COLO829 (cell line): ENCODE measurements around the gene SYT2.

ENCODE experiments used
- DNase-seq: peaks from one replicate; pipeline ENCODE4 v3.0.0; 2012; ENCODE audit warnings: low spot score

Gene SYT2

DNA sequence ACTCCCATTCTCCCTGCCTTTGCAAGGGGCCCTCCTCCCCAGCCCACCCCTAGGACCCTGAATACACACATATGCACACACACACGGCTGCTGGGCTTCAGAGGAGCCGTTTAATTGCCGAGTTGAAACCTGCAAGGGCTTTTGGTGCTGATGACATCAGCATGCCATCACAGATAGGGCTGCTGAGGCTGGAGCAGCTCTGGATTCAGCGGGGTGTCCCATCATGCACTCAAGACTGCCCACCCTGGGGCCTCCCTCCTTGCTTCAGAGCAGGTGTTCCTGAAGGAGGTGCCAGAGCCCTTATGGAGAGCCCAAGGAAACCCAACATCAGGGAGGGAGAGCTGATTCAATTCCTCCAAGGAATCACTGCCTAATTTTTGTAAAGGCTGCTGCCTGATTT lies 5.7 kb downstream of the SYT2 start:
- DNase-seq, result no peak

DNA sequence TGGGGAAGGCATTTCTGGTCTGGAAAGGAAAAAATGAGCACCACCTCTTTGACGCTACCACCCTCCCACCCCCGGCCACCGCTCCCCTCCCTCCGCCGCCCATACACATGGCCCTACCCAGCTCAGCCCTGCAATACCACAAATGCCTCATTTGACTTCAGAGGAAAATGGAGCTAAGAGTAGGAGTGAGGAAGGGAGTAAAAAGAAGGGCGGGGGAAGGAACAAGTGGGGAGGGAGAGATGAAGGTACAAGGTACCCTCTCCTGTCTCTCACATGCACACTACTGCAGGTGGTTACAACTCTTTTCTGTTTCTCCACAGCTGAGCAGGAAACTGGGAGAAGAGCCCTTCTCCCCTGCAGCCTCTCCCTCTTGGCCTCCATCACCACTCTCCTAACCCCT lies 7.1 kb downstream of the SYT2 start:
- no peak for DNase-seq

DNA sequence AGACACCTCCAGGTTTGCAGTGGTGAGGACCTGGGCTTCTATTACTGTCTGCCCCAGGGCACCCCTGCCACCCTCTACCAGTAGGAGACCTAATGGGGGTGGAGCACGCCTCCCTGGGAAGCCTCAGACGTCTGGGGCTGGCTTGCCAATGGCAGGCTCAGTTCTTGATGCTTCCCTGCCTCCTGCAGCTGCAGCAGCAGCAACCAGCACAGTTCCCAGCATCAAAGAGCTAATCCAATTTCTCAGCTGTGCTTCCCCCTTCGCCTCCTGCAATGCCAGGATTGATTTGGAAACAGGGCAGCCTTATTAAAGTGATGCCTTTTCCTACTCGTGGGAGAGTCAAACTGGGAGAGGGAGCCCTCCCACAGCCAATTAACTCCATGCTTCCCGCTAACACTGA lies 8.2 kb downstream of the SYT2 start:
- DNase-seq, result no peak

DNA sequence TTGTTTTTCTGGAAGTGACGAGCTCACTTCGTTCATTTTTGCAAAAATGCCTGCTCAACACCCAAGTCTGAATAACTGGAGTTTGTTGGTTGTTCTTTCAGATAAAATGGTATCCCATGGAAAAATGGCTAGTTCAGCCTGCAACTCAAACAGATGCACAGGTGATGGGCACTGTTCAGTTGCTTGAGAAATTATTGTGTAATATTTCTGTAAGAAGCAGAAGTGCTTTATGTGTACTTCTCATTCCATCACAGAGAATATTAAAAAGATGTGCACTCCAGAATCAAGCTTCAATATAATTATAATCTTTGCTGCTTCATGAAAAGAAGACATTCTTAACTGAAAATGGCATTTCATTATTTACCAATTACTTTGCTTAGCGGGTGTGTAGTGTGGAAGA lies 9.1 kb downstream of the SYT2 start:
- no peak for DNase-seq

DNA sequence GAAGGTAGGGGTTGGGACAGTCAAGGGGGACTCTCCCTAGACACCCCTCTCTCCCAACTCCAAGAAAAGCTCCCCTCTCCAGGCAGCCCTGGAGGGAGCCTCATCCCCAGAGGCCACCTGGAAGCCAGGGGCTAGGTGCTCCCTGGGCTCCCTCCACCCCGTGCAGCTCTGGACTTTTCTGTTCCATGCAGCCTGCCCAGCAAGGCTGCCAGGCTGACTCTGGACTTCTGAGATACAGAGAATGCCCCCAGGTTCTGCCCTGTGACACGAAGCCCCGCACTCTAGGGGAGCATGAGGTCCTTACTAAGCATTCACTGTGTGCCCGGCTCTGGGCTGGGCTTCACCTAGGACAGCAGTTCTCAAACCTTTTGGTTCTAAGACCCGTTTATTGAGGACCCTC lies 10.2 kb downstream of the SYT2 start:
- DNase-seq, result no peak

DNA sequence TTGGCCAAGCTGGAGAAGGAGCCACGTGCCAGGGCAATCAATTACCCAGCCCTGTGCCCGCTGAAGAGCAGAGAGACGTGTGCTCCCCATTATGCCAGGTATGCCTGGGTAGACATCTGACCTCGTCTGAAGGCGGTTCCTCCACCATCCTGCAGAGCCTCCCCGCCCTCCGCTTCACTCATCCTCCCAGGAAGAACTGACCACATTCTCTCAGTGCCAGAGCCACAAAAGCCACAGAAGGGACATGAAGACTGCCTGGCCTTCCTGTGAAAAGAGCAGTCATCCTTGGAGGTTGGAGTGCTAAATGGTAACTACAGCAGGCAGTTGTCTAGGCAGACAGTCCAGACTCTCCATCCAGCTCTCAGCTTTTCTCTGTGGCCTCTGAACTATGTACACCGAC lies 12.0 kb downstream of the SYT2 start:
- no peak for DNase-seq

DNA sequence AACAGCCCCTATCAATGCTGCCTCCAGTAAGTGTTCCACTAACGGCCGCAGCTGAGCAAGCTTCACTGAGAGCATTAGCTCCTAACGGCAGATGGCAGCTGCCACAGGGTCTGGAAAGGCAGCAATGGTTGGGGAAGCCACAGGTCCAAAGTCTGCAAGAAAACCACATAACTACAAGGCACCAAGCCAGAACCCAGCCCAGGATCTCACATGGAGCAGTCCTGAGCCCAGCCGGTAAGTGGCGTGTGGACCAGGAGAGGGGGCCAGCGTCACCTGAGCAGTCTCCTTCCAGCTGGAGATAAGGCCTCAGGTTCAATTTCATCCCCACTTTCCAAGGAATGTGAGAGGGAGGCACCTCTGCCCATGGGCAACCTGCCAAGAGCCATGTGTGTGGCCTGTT lies 13.2 kb downstream of the SYT2 start:
- no peak for DNase-seq

DNA sequence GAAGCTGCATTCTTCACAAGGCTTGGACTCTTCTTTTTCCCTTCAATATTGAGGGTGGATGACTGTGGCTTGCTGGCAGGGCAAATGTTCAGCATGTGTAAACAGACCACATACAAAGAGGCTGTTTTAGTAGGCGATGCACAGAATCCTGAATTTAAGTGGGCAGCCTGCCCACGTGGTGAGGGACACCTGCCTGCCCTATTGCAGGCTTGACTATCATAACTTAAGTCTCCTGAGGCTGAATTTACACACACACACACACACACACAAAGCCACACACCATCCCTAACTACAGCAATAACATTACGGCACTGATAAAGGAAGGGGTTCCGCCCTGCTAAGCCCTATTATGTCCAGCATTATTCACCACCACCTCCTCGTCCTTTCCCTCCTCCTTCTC lies 15.9 kb downstream of the SYT2 start:
- no peak for DNase-seq

DNA sequence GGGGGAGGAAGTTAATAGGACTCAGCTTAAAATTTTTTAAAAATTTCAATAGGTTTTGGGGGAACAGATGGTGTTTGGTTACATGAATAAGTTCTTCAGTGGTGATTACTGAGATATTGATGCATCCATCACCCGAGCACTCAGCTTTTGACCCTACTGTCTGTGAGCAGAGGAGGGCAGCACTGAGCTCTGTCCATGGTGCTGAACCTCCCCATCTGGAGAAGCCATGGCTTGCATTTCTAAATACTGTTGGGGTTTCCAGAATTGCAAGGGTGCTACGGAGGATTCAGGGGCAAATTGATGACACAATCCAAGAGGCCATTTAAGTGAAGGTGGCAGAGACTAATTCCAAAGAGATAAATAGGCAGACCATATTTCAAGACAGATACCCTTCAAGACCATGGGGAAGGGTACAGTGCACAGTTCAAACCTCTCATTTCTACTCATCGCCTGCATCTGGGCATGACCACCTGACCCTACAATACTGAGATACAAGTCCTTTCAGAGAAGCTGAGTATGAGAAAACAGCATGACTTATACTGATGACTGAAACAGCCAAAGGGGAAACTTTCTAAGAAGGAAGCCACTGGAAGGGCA lies 17.2 kb downstream of the SYT2 start:
- DNase-seq, result peak; percentile 77

DNA sequence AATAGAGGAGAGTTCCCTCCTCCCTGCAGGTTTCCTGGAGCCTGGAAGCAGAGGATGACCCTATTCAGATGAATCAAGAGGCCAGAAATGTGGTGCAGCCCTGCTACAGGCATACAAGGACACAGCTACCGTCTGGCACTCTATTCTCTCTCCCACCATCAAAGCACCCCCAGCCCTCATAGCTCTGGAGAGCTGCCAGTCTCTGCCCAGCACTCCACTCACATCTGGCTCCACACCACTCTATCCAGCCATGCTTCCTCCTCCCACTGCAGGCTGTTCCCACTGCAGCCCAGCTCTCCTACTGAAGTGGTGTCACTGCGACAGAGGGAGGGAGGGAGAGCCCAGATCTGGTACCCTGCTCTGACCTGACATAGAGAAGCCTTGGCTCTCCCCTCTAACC lies 18.4 kb downstream of the SYT2 start:
- no peak for DNase-seq

DNA sequence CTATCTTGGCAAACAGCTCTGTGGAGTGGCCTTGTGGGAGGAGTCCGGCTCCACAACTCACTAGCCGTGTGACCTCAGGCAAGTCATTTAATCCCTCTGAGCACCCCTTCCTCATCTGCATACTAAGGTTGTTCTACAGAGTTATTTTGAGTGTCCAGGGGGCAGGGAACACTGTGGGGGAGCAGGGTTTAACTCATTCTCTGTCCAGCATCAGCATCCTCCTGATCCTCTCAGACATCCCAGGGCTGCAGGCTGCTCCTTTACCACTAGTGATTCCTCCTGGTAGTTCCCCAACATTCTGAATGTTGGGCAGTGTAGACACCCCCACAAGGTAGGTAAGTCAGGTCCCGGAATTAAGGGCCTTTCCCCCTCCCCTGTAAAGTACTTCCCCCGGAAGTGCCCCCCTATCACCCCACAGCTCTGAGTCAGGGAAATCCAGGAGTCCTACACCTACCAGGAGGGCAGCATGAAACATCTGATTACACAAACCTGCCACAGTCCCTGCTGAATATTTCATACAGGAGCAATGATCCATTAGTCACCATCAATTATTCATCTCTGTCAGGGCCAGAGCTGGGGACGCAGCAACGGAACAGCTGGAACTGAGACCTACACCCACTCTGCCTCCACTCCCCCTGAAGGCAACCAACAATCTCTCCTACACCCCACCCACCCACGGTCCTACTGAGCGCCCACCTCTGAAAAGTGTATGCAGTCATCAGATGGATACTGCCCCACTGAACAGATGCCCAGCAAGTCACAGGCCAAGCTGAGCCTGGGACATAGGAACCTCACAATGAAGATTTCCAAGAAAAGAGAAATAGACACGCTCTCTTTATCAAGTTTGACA lies 20.5 kb downstream of the SYT2 start:
- DNase-seq, result no peak

DNA sequence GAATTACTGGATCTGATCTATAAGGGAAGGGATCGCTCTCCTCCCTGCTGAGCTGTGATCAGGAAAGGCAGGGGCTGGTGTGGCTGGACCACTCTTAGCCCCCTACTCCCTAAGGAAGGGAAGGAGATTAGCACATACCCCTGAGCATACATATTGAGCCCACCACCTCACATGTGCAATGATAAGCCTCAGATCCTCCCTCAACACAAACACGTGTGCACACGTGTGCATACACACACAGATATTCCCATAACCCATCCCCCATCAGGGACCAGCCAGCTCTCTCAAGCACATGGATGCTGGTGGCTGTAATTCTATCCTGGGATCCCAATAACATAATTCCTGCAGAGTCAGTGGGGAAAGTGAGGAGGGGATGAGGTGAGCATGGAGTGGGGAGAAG lies 21.2 kb downstream of the SYT2 start:
- DNase-seq, result no peak

DNA sequence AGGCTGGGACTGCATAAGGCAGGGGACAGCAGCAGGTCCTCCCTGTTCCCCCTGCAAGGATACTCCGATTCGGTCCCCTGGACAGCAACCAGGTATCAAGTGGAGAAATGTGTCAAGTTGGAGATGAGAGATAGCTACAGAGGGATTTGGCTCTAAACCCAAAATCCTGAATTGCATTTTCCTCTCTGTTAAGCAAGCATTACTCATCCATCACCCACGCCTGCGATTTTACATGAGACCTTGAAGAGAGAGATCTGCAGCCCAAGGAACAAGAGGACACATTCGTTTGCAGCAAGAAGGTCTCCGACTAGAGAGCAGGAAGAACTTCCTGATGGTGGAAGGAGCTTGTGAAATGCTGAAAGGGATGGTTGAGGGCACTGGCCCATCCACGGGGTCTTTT lies 21.9 kb downstream of the SYT2 start:
- no peak for DNase-seq

DNA sequence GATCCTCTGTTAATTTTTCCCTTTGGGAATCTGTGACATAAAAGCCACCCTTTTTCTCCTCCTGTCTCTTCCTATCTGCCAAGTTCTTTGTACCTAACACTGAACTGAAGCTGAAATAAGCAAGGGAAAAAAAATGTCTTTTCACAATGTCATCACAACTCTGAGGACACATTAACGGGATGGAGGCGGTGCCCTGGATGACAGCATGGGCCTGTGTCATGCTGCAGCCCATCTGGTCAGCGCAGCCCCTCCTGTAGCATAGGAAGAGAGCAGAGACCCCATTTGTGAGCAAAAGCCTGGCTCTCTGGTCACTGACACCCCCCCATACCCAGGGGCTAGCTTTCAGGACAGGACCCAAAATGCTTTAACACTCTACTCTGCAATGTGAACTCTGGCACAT lies 22.5 kb downstream of the SYT2 start:
- DNase-seq, result no peak

DNA sequence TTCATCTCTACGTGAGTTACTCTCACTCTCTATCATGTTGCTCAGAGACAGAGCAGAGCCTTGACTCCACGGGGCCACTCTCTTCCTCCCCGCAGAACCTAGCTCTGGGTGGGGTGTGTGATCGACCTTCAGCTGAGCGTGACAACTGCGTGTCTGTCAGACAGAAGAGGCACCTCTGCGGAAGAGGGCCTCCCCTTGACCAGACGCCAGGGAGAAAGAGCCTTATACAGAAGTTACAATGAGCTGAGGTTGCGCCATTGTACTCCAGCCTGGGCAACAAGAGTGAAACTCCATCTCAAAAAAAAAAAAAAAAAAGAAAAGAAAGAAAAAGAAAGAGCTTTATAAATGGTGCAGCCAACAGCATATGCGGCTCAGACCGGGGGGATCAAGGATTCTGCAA lies 22.9 kb downstream of the SYT2 start:
- DNase-seq, result no peak

DNA sequence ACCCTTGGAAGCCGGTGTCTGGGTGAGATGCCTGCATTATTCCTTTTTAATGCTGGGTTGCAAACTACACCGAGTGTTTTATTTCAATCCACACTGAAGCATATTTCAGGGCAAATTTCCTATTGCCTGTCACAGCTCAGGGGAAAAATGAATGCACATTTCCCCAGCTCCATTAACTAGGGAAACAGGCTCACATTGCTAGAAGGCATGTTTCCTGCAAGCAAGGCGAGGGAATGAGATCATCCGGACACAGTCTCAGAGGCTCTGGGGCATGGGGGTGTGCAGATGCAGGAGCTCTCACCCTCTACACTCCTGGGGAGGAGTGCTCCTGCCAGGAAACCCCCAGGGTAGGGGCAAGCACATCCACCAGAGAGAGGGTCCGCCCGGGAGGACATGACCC lies 24.6 kb downstream of the SYT2 start:
- no peak for DNase-seq

DNA sequence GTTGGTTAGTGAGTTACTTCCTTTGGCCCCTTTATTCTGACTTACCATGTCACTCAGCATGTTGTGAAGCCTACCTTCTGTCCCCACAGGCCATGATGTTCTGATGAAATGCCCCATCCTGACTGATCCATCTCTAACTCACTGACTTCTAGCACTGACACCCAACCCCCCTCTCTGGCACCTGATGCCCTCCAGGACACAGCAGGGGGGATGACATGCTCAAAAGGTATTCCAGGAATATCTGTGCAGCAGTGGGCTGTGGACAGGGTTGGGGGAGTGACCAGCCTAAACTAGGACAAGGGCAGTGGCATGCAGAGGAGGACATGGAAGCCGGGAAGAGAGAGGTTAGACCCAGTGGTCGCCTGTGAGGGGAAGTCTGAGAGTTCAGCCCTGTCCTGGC lies 25.5 kb downstream of the SYT2 start:
- DNase-seq, result no peak

DNA sequence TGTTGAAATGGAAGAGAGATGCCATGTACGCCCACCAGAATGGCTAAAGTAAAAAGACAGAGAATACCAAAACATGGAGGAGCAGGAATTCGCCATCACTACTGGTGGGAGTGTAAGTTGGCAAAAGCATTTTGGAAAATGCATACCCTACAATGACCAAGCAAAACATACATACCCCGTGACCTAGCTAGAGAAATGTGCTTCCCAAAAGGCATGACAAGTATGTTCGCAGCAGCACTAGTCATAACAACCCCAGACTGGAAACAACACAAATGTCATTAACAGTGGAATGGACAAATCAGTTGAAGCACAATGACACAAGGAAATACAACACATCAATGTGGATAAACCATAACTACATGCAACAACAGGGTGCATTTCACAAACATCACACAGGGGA lies 27.2 kb downstream of the SYT2 start:
- no peak for DNase-seq

DNA sequence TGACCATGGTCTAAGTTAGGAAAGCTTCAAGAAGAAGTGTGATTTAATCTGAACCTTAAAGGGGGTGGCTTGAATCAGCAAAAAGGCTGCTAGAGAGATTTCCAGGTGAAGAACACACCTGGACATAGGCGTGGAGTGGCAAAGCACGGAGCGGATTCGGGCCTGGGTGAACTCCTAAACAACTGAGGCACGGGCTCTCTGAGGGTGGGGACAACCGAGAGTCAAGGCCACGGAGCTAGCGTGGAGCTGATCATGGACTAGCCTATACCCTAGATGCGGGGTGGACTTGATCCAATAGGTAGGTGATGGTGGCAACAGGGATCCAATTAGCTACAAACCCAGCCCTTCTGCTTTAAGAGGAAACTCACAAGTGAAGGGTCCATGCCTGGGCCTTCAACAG lies 27.8 kb downstream of the SYT2 start:
- DNase-seq, result no peak

DNA sequence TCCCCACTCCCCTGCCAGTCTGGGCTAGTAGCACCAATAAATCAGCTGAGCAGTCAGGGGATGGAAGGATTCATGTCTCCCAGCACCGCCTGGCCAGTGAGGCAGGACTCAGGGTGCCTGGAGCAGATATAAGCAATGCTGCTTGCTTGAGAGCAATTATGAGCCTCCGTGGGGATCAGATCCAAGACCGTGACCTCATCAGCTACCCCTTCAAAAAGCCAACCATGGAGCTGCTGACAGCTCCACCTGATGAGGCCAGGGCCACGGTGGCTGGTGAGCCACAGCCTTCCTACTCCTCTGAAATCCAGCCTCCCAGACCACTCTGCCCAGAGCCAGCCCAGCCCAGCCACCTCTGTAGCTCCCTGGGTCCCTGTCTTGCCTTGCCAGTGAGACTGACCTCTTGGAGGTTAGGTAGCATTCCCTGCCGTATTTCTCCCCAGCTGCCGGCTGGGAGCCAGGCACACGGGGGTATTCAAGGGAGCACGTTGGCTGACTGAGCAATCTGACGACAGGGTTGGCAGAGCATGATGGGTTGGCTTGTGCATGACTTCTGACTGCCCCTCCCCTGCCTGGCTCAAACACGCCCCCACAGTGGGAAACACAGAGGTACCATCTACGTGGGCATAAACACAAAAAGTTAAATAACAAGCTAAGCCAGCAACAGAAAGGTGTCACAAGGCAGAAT lies 28.4 kb downstream of the SYT2 start:
- no peak for DNase-seq

DNA sequence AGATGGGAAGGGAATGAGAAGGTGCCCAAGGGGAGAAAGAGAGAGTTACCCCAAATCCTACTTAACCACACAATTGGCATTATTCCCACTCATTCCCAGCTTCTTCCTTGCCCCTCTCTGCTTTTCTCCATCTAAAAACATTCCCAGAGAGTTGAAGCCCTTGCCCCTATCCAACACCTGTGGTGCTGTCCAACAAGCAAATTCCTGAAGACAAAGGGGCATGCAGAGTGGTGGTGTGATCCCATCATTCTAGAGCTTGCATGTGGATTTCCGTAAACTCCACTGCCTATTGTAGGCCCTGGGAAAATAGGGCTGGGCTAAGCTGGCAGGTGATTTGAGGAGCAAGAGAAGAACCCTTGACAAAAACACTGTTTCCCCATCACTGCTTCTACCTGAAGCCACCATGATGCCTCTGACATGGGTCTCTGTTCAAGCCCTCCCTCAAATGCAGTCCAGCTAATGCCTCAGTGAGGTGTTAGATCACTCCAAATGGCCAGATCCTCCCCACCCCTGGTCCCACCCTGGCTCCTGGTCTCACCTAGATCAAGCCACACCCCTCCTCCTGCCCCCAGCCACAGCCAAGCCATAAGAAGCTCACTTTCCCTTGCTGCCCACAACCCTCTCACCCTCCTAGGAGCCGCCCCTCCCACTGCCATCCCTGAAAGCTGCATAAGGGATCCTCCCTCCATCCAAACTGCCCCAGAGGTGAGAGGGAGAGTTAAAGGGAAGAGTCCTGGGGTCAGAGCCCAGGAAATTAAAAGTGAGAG lies 29.5 kb downstream of the SYT2 start:
- DNase-seq, result no peak

DNA sequence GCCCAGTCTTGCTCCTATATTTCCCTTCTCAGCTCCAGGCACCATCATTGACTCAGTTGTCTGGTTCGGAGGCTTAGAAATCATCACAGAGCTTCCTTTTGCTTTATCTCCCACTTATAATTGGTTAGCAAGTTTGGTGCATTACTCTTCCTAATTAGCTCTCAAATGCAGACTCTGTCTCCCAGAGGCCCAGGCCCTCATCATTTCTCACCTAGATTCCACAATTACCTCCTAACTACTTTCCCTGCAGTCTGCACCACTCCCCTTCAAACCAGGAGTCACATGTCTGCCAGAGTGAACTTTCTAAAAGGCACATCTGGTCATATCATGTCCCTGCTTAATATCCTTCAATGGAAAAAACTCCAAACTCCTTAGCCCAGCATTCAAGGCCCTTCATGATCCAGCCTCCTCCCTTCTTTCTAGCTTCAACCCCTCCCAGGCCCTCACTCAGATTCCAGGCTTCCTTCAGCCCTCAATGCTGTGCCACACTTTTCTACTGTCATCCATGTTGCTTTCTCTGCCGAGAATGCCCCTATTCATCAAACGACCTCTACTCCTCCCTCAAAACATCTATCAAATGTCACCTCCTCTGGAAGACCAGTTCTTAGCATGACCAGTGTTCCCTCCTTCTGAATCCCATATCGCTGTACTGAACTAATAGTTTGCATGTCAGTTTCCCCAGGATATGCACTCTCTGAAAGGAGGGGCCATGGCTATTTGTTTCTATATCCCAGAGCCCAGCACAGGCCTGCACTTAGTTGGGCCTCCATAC lies 30.7 kb downstream of the SYT2 start:
- DNase-seq, result no peak
